H1 (cell line): ENCODE data around the gene TMEM196. TPM values are rescaled to one million over a fixed set of nuclear protein-coding genes. Genes with fewer than 3 reads are reported as not detected.

Experiments
- CTCF ChIA-PET: fragments of 300-600 bp; sonication (Branson Sonifier 250); formaldehyde crosslinking; loops from one replicate; lab custom pipeline; 2021; ENCODE audit not compliant: partially characterized antibody; lab: Charles Lee
- POLR2A ChIA-PET: fragments of 300-600 bp; sonication (Branson Sonifier 250); formaldehyde crosslinking; loops from one replicate; lab custom pipeline; 2021; ENCODE audit warnings: inconsistent platforms; ENCODE audit not compliant: partially characterized antibody; lab: Charles Lee
- DNase-seq, 2 experiments: peaks; one replicate each; pipeline versions ENCODE4 v3.0.0 to v3.0.0-alpha.2; 2010 to 2022; ENCODE audit warnings: low spot score in 2 of 2, low read depth in 1 of 2, mixed read lengths in 1 of 2
- FAIRE-seq: peaks from 2 replicates; lab custom pipeline; 2011; peaks lifted over from hg19 to GRCh38; lab: Jason Lieb, UNC
- H2AFZ ChIP-seq: 2 replicates; pipeline ENCODE4 v1.8.1; 2012; ENCODE audit warnings: low read length, inconsistent platforms
- H2AK5ac ChIP-seq: 2 replicates; pipeline ENCODE4 v1.6.1; 2013; ENCODE audit warnings: low read depth, low read length
- H2BK120ac ChIP-seq: replicated peaks from 2 replicates; pipeline ENCODE3; 2013; ENCODE audit warnings: low read depth, low read length, inconsistent platforms
- H2BK12ac ChIP-seq: 2 replicates; pipeline ENCODE4 v1.6.1; 2013; ENCODE audit warnings: low read depth, low read length
- H2BK15ac ChIP-seq: 2 replicates; pipeline ENCODE4 v1.6.1; 2013; ENCODE audit warnings: low read length
- H2BK20ac ChIP-seq: 2 replicates; pipeline ENCODE4 v1.6.1; 2013; ENCODE audit warnings: low read length
- H2BK5ac ChIP-seq: 2 replicates; pipeline ENCODE4 v1.6.1; 2013; ENCODE audit warnings: low read depth, low read length
- H3K14ac ChIP-seq: 2 replicates; pipeline ENCODE4 v1.6.1; 2013; ENCODE audit warnings: inconsistent platforms; ENCODE audit not compliant: insufficient read length
- H3K18ac ChIP-seq: 2 replicates; pipeline ENCODE4 v1.6.1; 2013; ENCODE audit warnings: low read length; ENCODE audit errors: extremely low read depth
- H3K23ac ChIP-seq: 2 replicates; pipeline ENCODE4 v1.6.1; 2013; ENCODE audit warnings: inconsistent platforms; ENCODE audit not compliant: insufficient read length
- H3K23me2 ChIP-seq: 2 replicates; pipeline ENCODE4 v1.6.1; 2013; ENCODE audit warnings: low read depth, low read length
- H3K27ac ChIP-seq: 2 replicates; pipeline ENCODE4 v1.6.1; 2011; ENCODE audit warnings: low read depth, low read length, inconsistent platforms
- H3K27me3 ChIP-seq, 4 experiments: replicated peaks in 1 of 4; 1 replicate in 1 of 4; 2 replicates in 3 of 4; pipeline versions ENCODE4 v1.6.1 to v1.8.1; 2011 to 2013; ENCODE audit warnings: low read length in 3 of 4, mild to moderate bottlenecking in 3 of 4, inconsistent platforms in 2 of 4, mixed read lengths in 2 of 4, moderate library complexity in 1 of 4; ENCODE audit not compliant: control insufficient read depth in 3 of 4, insufficient read depth in 3 of 4; ENCODE audit errors: extremely low read depth in 1 of 4
- H3K36me3 ChIP-seq, 4 experiments: 2 replicates each; pipeline versions ENCODE4 v1.6.1 to v1.8.1; 2011 to 2013; ENCODE audit warnings: mild to moderate bottlenecking in 4 of 4, low read length in 3 of 4, moderate library complexity in 2 of 4, control low read depth in 1 of 4, inconsistent platforms in 1 of 4; ENCODE audit not compliant: insufficient read depth in 4 of 4, control insufficient read depth in 2 of 4
- H3K4ac ChIP-seq: replicated peaks from 2 replicates; pipeline ENCODE3; 2013; ENCODE audit warnings: low read length, low read depth, mixed read lengths, inconsistent platforms; ENCODE audit not compliant: insufficient read length
- H3K4me1 ChIP-seq, 4 experiments: replicated peaks in 1 of 4; 1 replicate in 1 of 4; 2 replicates in 3 of 4; pipeline versions ENCODE4 v1.6.1 to v1.8.1; 2011 to 2013; ENCODE audit warnings: low read length in 3 of 4, inconsistent platforms in 2 of 4, mixed read lengths in 1 of 4; ENCODE audit not compliant: insufficient read depth in 4 of 4, control insufficient read depth in 3 of 4
- H3K4me2 ChIP-seq, 2 experiments: 2 replicates each; pipeline versions ENCODE4 v1.6.1 to v1.8.1; 2011 to 2013; ENCODE audit warnings: low read depth in 2 of 2, low read length in 2 of 2, control low read depth in 1 of 2, inconsistent platforms in 1 of 2, mild to moderate bottlenecking in 1 of 2; ENCODE audit not compliant: insufficient read depth in 1 of 2
- H3K4me3 ChIP-seq, 4 experiments: fragments of 200-600, 300-600 bp in 1 of 4; sonication (generic), shearing (Covaris generic), sonication (Bioruptor Twin) in 1 of 4; 2 replicates each; pipeline versions ENCODE4 v1.5.1 to v1.8.1; 2011 to 2016; ENCODE audit warnings: low read length in 4 of 4, low read depth in 3 of 4, control low read depth in 2 of 4, inconsistent platforms in 2 of 4, mild to moderate bottlenecking in 2 of 4, mixed read lengths in 1 of 4, moderate library complexity in 1 of 4; ENCODE audit not compliant: insufficient read depth in 2 of 4; ENCODE audit errors: extremely low read depth in 1 of 4
- H3K56ac ChIP-seq: replicated peaks from 2 replicates; pipeline ENCODE3; 2013; ENCODE audit warnings: low read depth, mild to moderate bottlenecking, mixed read lengths, low read length, inconsistent platforms; ENCODE audit not compliant: insufficient read length
- H3K79me1 ChIP-seq: 2 replicates; pipeline ENCODE4 v1.6.1; 2013; ENCODE audit warnings: low read depth, low read length, control low read depth
- H3K79me2 ChIP-seq, 2 experiments: 2 replicates each; pipeline versions ENCODE4 v1.6.1 to v1.8.1; 2012 to 2013; ENCODE audit warnings: low read length in 2 of 2, mild to moderate bottlenecking in 2 of 2, inconsistent platforms in 1 of 2; ENCODE audit not compliant: insufficient read depth in 2 of 2, control insufficient read depth in 1 of 2
- H3K9ac ChIP-seq, 4 experiments: replicated peaks in 1 of 4; 1 replicate in 1 of 4; 2 replicates in 3 of 4; pipeline versions ENCODE4 v1.6.1 to v1.8.1; 2011 to 2013; ENCODE audit warnings: low read depth in 3 of 4, low read length in 3 of 4, control low read depth in 2 of 4, mild to moderate bottlenecking in 2 of 4, moderate library complexity in 2 of 4, inconsistent platforms in 1 of 4; ENCODE audit errors: extremely low read depth in 1 of 4
- H3K9me3 ChIP-seq, 2 experiments: 2 replicates each; pipeline versions ENCODE4 v1.6.1 to v1.8.1; 2012 to 2013; ENCODE audit warnings: mild to moderate bottlenecking in 2 of 2, moderate library complexity in 2 of 2, control low read depth in 1 of 2, inconsistent platforms in 1 of 2, low read depth in 1 of 2, low read length in 1 of 2, mixed read lengths in 1 of 2; ENCODE audit not compliant: insufficient read depth in 2 of 2
- H4K20me1 ChIP-seq, 2 experiments: replicated peaks in 1 of 2; 2 replicates each; pipeline versions ENCODE3 to v1.8.1; 2011 to 2013; ENCODE audit warnings: inconsistent platforms in 2 of 2, low read length in 2 of 2, mild to moderate bottlenecking in 1 of 2; ENCODE audit not compliant: insufficient read depth in 2 of 2, control insufficient read depth in 1 of 2
- H4K5ac ChIP-seq: 2 replicates; pipeline ENCODE4 v1.6.1; 2013; ENCODE audit warnings: low read length, low read depth, mixed read lengths, inconsistent platforms; ENCODE audit not compliant: insufficient read length
- H4K8ac ChIP-seq: 2 replicates; pipeline ENCODE4 v1.8.0; 2013; ENCODE audit warnings: mild to moderate bottlenecking, moderate library complexity, low read length, inconsistent platforms; ENCODE audit not compliant: insufficient read depth; ENCODE audit errors: extremely low read depth
- H4K91ac ChIP-seq: replicated peaks from 2 replicates; pipeline ENCODE3; 2013; ENCODE audit warnings: low read length, mixed read lengths, inconsistent platforms; ENCODE audit not compliant: insufficient read length
- FOSL1 ChIP-seq: IDR thresholded peaks from 2 replicates; pipeline ENCODE4 v1.6.1; 2011; ENCODE audit warnings: mild to moderate bottlenecking, low read depth, low read length, moderate library complexity; ENCODE audit not compliant: insufficient read depth
- KDM1A ChIP-seq: fragments of 200-600, 300-600 bp; sonication (generic); IDR thresholded peaks from 2 replicates; pipeline ENCODE4 v1.7.1; 2016; ENCODE audit warnings: mild to moderate bottlenecking, low read length, borderline replicate concordance
- NANOG ChIP-seq: IDR thresholded peaks from 2 replicates; pipeline ENCODE4 v1.6.1; 2011; ENCODE audit warnings: low read length, low read depth, mild to moderate bottlenecking, inconsistent platforms; ENCODE audit not compliant: insufficient read depth, poor library complexity, severe bottlenecking
- RAD21 ChIP-seq, 2 experiments: IDR thresholded peaks in 1 of 2; conservative IDR thresholded peaks in 1 of 2; 2 replicates each; pipeline ENCODE4 v1.6.1; 2011; ENCODE audit warnings: low read depth in 2 of 2, low read length in 2 of 2, improper control_type of control experiment in 1 of 2, inconsistent platforms in 1 of 2, mild to moderate bottlenecking in 1 of 2, moderate library complexity in 1 of 2
- RNF2 ChIP-seq: fragments of 200-900, 300-1000 bp; sonication (generic); IDR thresholded peaks from 2 replicates; pipeline ENCODE4 v1.7.1; 2016; ENCODE audit warnings: borderline replicate concordance, low read depth, mild to moderate bottlenecking, antibody characterized with exemption, low read length; ENCODE audit not compliant: poor library complexity, severe bottlenecking; ENCODE audit errors: missing control alignments
- WGBS, 2 experiments: shearing (Covaris generic) in 1 of 2; methylation state at CpG; one replicate each; pipeline versions ENCODE4 v1.1.6 to v1.1.7; 2013 to 2015; ENCODE audit warnings: low lambda C conversion rate in 2 of 2, mixed read lengths in 2 of 2, inconsistent platforms in 1 of 2, low coverage in 1 of 2, missing lambda C conversion rate in 1 of 2; ENCODE audit not compliant: insufficient replicate concordance in 2 of 2, insufficient coverage in 1 of 2, insufficient read length in 1 of 2; ENCODE audit errors: extremely low coverage in 1 of 2, missing lambda C conversion rate in 1 of 2; 5-methylcytosine and 5-hydroxymethylcytosine counted together
- polyA plus RNA-seq, 7 experiments: library from polyadenylated mRNA; depleted of rRNA in 3 of 7; stranded (reverse) in 5 of 7; unstranded in 2 of 7; fragments of >200 nt in 5 of 7; fragments of 200-250 nt in 2 of 7; gene quantifications; 1 replicate in 5 of 7; 2 replicates in 1 of 7; 4 replicates in 1 of 7; pipeline versions ENCODE4 v1.2.1 to v1.2.3, GENCODE V29; 2011 to 2013; ENCODE audit warnings: missing spikeins in 2 of 7, mixed read lengths in 2 of 7
- total RNA-seq: library from RNA; stranded (reverse); fragmentation: NEBNext Ultra II Directional; extraction: Animal tissue kit (Norgen Biotek cat#: 25700); gene quantifications from 2 replicates; pipeline ENCODE4 v1.2.1, GENCODE V29; 2021
- TF ChIP-seq, protein P1 (sequence below), 3 experiments: IDR thresholded peaks; 1 replicate in 2 of 3; 2 replicates in 1 of 3; pipeline versions ENCODE4 v1.5.1 to v1.6.1; 2011; ENCODE audit warnings: low read length in 3 of 3, mild to moderate bottlenecking in 3 of 3, inconsistent platforms in 2 of 3, low read depth in 1 of 3, moderate library complexity in 1 of 3; ENCODE audit not compliant: insufficient read depth in 1 of 3; ENCODE audit errors: control extremely low read depth in 1 of 3
- TF ChIP-seq, protein P2 (sequence below): IDR thresholded peaks from 2 replicates; pipeline ENCODE4 v1.6.1; 2011; ENCODE audit warnings: low read depth, mild to moderate bottlenecking, low read length; ENCODE audit not compliant: insufficient read depth

TMEM196 gene
- total and polyA plus RNA-seq, 2 of the 8 experiments (the other 6 are each of a cell fraction or from before 2014, with no cell fraction given), result 0.06 to 0.07 TPM

DNA sequence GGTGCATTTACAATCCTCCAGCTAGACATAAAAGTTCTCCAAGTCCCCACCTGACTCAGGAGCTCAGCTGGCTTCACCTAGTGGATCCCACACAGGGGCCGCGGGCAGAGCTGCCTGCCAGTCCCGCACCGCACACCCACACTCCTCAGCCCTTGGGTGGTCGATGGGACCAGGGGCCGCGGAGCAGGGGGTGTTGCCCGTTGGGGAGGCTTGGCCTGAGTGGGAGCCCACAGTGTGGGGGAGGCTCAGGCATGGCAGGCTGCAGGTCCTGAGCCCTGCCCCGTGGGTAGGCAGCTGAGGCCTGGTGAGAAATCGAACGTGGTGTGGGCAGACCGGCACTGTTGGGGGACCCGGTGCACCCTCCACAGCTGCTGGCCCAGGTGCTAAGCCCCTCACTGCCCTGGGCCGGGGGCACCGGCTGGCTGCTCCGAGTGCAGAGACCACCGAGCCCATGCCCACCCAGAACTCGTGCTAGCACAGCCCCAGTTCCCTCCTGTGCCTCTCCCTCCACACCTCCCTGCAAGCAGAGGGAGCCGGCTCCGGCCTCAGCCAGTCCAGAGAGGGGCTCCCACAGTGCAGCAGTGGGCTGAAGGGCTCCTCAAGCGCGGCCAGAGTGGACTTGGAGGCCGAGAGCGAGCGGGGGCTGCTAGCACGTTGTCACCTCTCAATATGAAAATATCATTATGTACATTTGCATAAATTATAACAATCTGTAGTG lies 81.1 kb downstream of the TMEM196 start:
- Histone ChIP-seq H4K8ac (no peak overlapping the region), H2AFZ (no peak overlapping the region), H4K20me1 (no peaks in the 10 kb centered on the region), H3K27ac (no peak overlapping the region), H2BK5ac (no peak overlapping the region), H3K4ac (no peak overlapping the region), H4K91ac (no peak overlapping the region), H3K4me3 (no peak overlapping the region), H2BK15ac (no peak overlapping the region), H4K5ac (no peak overlapping the region), H2BK20ac (no peak overlapping the region), H3K23me2 (no peaks in the 10 kb centered on the region), H3K4me2 (no peak overlapping the region), H3K79me2 (no peaks in the 10 kb centered on the region), H3K18ac (no peak overlapping the region), H3K23ac (no peak overlapping the region), H3K36me3 (peaks cover 0 to 3% (median 0%) of the 10 kb centered on the region in 4 experiments; a peak in 2 of 8 replicates), H3K14ac (no peak overlapping the region), H3K9me3 (peaks cover 4 to 9% of the 10 kb centered on the region in 2 experiments; a peak in 3 of 4 replicates), H3K79me1 (no peaks in the 10 kb centered on the region), H3K27me3 (no peaks in the 10 kb centered on the region), H2BK120ac (no peak overlapping the region), H3K56ac (no peak overlapping the region), H3K9ac (no peak overlapping the region), H2BK12ac (no peak overlapping the region), H2AK5ac (no peak overlapping the region), H3K4me1 (peaks cover 0 to 2% (median under 1%) of the 10 kb centered on the region in 4 experiments; a peak in 2 of 7 replicates)
- DNase-seq, result no peak
- ChIA-PET POLR2A (interaction anchor here (0.8 to 1.7 kb wide), 2 partner anchors 17 kb away, joined by 3 to 7 read pairs; partner anchors contain the start of gene POLR1F), CTCF (no interaction called here)
- TF ChIP-seq KDM1A (no peak), NANOG (no peak), FOSL1 (no peak), RNF2 (no peak), RAD21 (IDR thresholded peaks at IDR 0.05 in 1 of 2, conservative IDR thresholded peaks at IDR 0.05 in 1 of 2; ENCODE audit: low read depth in 2 of 2, low read length in 2 of 2) (no peak)
- TF ChIP-seq, protein P1, sequence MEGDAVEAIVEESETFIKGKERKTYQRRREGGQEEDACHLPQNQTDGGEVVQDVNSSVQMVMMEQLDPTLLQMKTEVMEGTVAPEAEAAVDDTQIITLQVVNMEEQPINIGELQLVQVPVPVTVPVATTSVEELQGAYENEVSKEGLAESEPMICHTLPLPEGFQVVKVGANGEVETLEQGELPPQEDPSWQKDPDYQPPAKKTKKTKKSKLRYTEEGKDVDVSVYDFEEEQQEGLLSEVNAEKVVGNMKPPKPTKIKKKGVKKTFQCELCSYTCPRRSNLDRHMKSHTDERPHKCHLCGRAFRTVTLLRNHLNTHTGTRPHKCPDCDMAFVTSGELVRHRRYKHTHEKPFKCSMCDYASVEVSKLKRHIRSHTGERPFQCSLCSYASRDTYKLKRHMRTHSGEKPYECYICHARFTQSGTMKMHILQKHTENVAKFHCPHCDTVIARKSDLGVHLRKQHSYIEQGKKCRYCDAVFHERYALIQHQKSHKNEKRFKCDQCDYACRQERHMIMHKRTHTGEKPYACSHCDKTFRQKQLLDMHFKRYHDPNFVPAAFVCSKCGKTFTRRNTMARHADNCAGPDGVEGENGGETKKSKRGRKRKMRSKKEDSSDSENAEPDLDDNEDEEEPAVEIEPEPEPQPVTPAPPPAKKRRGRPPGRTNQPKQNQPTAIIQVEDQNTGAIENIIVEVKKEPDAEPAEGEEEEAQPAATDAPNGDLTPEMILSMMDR (IDR thresholded peaks at IDR 0.05; ENCODE audit: control extremely low read depth in 1 of 3, insufficient read depth in 1 of 3, low read depth in 1 of 3, low read length in 3 of 3), result no peak
- TF ChIP-seq, protein P2, sequence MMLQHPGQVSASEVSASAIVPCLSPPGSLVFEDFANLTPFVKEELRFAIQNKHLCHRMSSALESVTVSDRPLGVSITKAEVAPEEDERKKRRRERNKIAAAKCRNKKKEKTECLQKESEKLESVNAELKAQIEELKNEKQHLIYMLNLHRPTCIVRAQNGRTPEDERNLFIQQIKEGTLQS, result no peak
- WGBS, 2 experiments, result 91% methylated on average over 26 of the region's 26 CpGs; no CpG with 5 or more reads in 1 of the 2 experiments
- FAIRE-seq, result no peak
